Heart left ventricle (tissue), 16 donors: ENCODE results near the gene CTNND2. TPM values are rescaled to one million over a fixed set of nuclear protein-coding genes. Genes with fewer than 3 reads are reported as not detected.

ENCODE experiments used
- ATAC-seq, 4 donors: fragments of 200-7000 bp; cut with Tn5 transposase; one replicate each; pipeline ENCODE4 v1.9.1; 2020 to 2022; ENCODE audit warnings: moderate library complexity in 4 of 4, mild to moderate bottlenecking in 3 of 4, moderate number of reproducible peaks in 1 of 4
- DNase-seq, 5 donors: peaks; one replicate each; pipeline ENCODE4 v3.0.0-alpha.2; 2020
- H3K27ac ChIP-seq, 12 donors: fragments of 200-600 bp; sonication (generic) in 4 of 12; one replicate each; pipeline versions ENCODE4 v1.5.0 to v1.8.0; 2016 to 2022; ENCODE audit warnings: mild to moderate bottlenecking in 2 of 12
- H3K27me3 ChIP-seq, 9 donors: fragments of 200-600 bp; sonication (generic) in 2 of 9; one replicate each; pipeline versions ENCODE4 v1.5.1 to v1.8.0; 2016 to 2022; ENCODE audit warnings: mild to moderate bottlenecking in 3 of 9
- H3K36me3 ChIP-seq, 9 donors: fragments of 200-600 bp; sonication (generic) in 2 of 9; one replicate each; pipeline versions ENCODE4 v1.5.0 to v1.8.0; 2018 to 2022; ENCODE audit warnings: mild to moderate bottlenecking in 2 of 9
- H3K4me1 ChIP-seq, 12 donors: fragments of 200-600 bp; sonication (generic) in 4 of 12; one replicate each; pipeline versions ENCODE4 v1.5.0 to v1.8.0; 2016 to 2022; ENCODE audit warnings: mild to moderate bottlenecking in 3 of 12
- H3K4me3 ChIP-seq, 12 donors: fragments of 200-600 bp; sonication (generic) in 4 of 12; one replicate each; pipeline versions ENCODE4 v1.5.0 to v1.8.0; 2017 to 2022; ENCODE audit warnings: mild to moderate bottlenecking in 9 of 12, moderate library complexity in 4 of 12
- H3K9me3 ChIP-seq, 12 donors: fragments of 200-600 bp; sonication (generic) in 4 of 12; one replicate each; pipeline versions ENCODE4 v1.5.0 to v1.8.0; 2016 to 2022; ENCODE audit warnings: mild to moderate bottlenecking in 1 of 12
- CTCF ChIP-seq, 12 donors: fragments of 200-600 bp; sonication (generic) in 4 of 12; IDR thresholded peaks; one replicate each; pipeline versions ENCODE4 v1.5.0 to v1.8.0; 2018 to 2022; ENCODE audit warnings: antibody characterized with exemption in 12 of 12, mild to moderate bottlenecking in 5 of 12
- POLR2A ChIP-seq, 2 donors: fragments of 450-650 bp; IDR thresholded peaks; one replicate each; pipeline ENCODE4 v1.6.1; 2017; ENCODE audit warnings: antibody characterized with exemption in 2 of 2, mild to moderate bottlenecking in 2 of 2, moderate library complexity in 2 of 2
- WGBS, 4 donors: extraction: QIAGEN DNeasy Blood & Tissue Kit in 2 of 4; methylation state at CpG; one replicate each; pipeline versions ENCODE4 v1.1.5 to v1.1.7; 2013 to 2018; 5-methylcytosine and 5-hydroxymethylcytosine counted together
- intact Hi-C, 10 donors: fragments of 100-400 bp; cut with DNase I; formaldehyde crosslinking; loops; one replicate each; pipeline versions ENCODE4 v1.11.1 to v1.14.2; 2022
- polyA plus RNA-seq, 2 donors: library from polyadenylated mRNA; stranded (reverse); fragments of 200-250 nt; gene quantifications; one replicate each; pipeline ENCODE4 v1.2.3, GENCODE V29; 2013
- total RNA-seq, 9 donors: library from RNA; depleted of rRNA in 2 of 9; stranded (reverse); fragments of >200 nt in 2 of 9; fragmentation: NEBNext Ultra II Directional in 3 of 9; extraction: Animal tissue kit (Norgen Biotek cat#: 25700) in 3 of 9; gene quantifications; one replicate each; pipeline versions ENCODE4 v1.1.0 to v1.2.4, GENCODE V29; 2016 to 2023
- donor health status: ischemic (EF 13 %, LVEDD 7.1; RV severe dilation, severe dysfunction).
- donor health status: healthy with polysubstance abuse.
- donor health status: DM: no; HTN: yes; CAD: no.
- donor health status: DM: no; HTN: no; CAD: no.
- donor health status: ischemic (EF 25% LVEDD 6.9; RV normal size, moderate dysfunction).
- donor health status: ischemic (EF 25% LVEDD 5.7; RV mildly dilated, moderate dysfunction).
- donor health status: healthy.
- donor health status: DM: yes; HTN: yes; CAD: no.
- donor health status: ischemic (EF 35%, LVEDD 5.7; RV mildly dilated, moderate dysfunction).
- donor health status: nonischemic (EF 11% LVEDD 7.7; RV severe dilation, severe dysfunction).
- donor health status: DM: yes; HTN: yes; CAD: no.
- donor health status: PGD.
- donor health status: ischemic (EF 29% LVEDD 5.4; RV normal size, mild dysfunction).
- donor health status: nonischemic (EF 23%, LVEDD 6.1; RV moderate dilation, normal function).

Gene CTNND2
- total and polyA plus RNA-seq, 11 donors = 4.0 to 36.8 (median 20.2) TPM

- DNase-seq = no peak
- ATAC-seq = no peak
- Histone ChIP-seq H3K27ac (no peak overlapping the region), H3K4me1 (no peaks in the 10 kb centered on the region), H3K9me3 (no peaks in the 10 kb centered on the region), H3K4me3 (no peak overlapping the region), H3K27me3 (peaks cover 0 to 3% (median 0%) of the 10 kb centered on the region in 9 donors), H3K36me3 (peaks cover 0 to 3% (median 0%) of the 10 kb centered on the region in 9 donors)
- 81 to 88% (median 87%) methylated on average over 5 of the region's 5 CpGs for WGBS, 4 donors
- TF ChIP-seq CTCF (IDR thresholded peaks at IDR 0.05) (no peak), POLR2A (IDR thresholded peaks at IDR 0.05) (no peak)
- intact Hi-C loops = no loop called here
These were observed 540.5 kb downstream of the CTNND2 start for GRCh38 chr5:11363631-11364178.

GRCh38 chr5:11361768-11362167 lies 542.5 kb downstream of the CTNND2 start:
- H3K27me3 ChIP-seq = peaks cover 0 to 3% (median 0%) of the 10 kb centered on the region in 9 donors
- H3K4me1 ChIP-seq = no peaks in the 10 kb centered on the region
- 74 to 84% (median 80%) methylated on average over 4 of the region's 4 CpGs for WGBS, 4 donors
- DNase-seq (no peak), ATAC-seq (no peak)
- H3K36me3 ChIP-seq = peaks cover 0 to 3% (median 0%) of the 10 kb centered on the region in 9 donors
- H3K27ac ChIP-seq = no peak overlapping the region
- intact Hi-C loops = no loop called here
- no peaks in the 10 kb centered on the region for H3K9me3 ChIP-seq
- TF ChIP-seq POLR2A (IDR thresholded peaks at IDR 0.05) (no peak), CTCF (IDR thresholded peaks at IDR 0.05) (no peak)
- no peak overlapping the region for H3K4me3 ChIP-seq

GRCh38 chr5:11357928-11358327 lies 546.3 kb downstream of the CTNND2 start:
- no peaks in the 10 kb centered on the region for H3K4me1 ChIP-seq
- ATAC-seq = no peak
- no peak overlapping the region for H3K27ac ChIP-seq
- H3K36me3 ChIP-seq = no peaks in the 10 kb centered on the region
- DNase-seq = no peak
- no peak overlapping the region for H3K4me3 ChIP-seq
- peaks cover 0 to 8% (median 0%) of the 10 kb centered on the region in 12 donors for H3K9me3 ChIP-seq
- WGBS, 4 donors = 70 to 88% (median 80%) methylated on average over 4 of the region's 4 CpGs
- intact Hi-C loops = no loop called here
- no peak for TF ChIP-seq POLR2A (IDR thresholded peaks at IDR 0.05)
- no peak for TF ChIP-seq CTCF (IDR thresholded peaks at IDR 0.05)
- no peaks in the 10 kb centered on the region for H3K27me3 ChIP-seq

- no peaks in the 10 kb centered on the region for H3K36me3 ChIP-seq
- intact Hi-C loops = no loop called here
- no peak overlapping the region for H3K27ac ChIP-seq
- no peak overlapping the region for H3K4me3 ChIP-seq
- ATAC-seq (no peak), DNase-seq (no peak)
- TF ChIP-seq POLR2A (IDR thresholded peaks at IDR 0.05) (no peak), CTCF (IDR thresholded peaks at IDR 0.05) (no peak)
- H3K9me3 ChIP-seq = peaks cover 0 to 8% (median 0%) of the 10 kb centered on the region in 12 donors
- H3K4me1 ChIP-seq = no peaks in the 10 kb centered on the region
- no peaks in the 10 kb centered on the region for H3K27me3 ChIP-seq
These were observed 548.8 kb downstream of the CTNND2 start for GRCh38 chr5:11355491-11355890.
